ENCODE results near the gene PAAF1.

PAAF1 gene

DNA sequence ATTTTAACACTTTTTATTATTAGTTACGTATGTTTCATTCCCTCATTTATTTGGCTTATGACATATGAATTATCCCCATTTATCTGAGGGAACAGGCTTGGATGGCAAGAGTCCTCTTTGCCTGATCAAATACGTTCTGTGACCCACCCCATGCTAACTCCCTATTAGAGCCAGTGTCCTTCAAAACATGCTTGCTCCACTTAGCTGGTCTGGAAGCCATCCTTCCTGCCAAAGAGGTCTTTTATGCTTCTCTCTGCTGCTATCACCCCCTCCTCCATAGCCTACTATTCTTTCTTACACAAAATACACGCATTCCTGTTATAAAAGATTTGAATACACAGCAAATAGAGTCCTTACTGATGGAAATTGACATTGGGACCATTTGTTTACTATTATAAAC, 6.5 kb upstream of the PAAF1 start:
- H2BK15ac ChIP-seq (ENCODE audit: low read depth, poor library complexity, severe bottlenecking): no peak overlapping the region
- no peak overlapping the region for H3K4me3 ChIP-seq (ENCODE audit: insufficient read depth in 1 of 2, low read depth in 1 of 2, low read length in 2 of 2)
- DNase-seq: no peak
- H3K9ac ChIP-seq (ENCODE audit: low read length): no peak overlapping the region
- H2BK12ac ChIP-seq (ENCODE audit: low read length in 2 of 2): no peak overlapping the region
- no peak overlapping the region for H3K4ac ChIP-seq (ENCODE audit: low read depth in 1 of 2, low read length in 2 of 2)
- no peak overlapping the region for H3K14ac ChIP-seq (ENCODE audit: low read length in 2 of 2)
- no peak overlapping the region for H3K4me2 ChIP-seq (ENCODE audit: low read length, poor library complexity, severe bottlenecking)
- H2BK5ac ChIP-seq (ENCODE audit: low read depth, low read length, poor library complexity, severe bottlenecking): no peak overlapping the region
- peaks cover 2% of the 10 kb centered on the region for H3K4me1 ChIP-seq (ENCODE audit: control insufficient read depth, insufficient read depth, low read depth, low read length)
- no peaks in the 10 kb centered on the region for H3K9me3 ChIP-seq (ENCODE audit: control insufficient read depth, low read length)
- H3K18ac ChIP-seq (ENCODE audit: low read depth in 1 of 2, low read length in 2 of 2): no peak overlapping the region
- H2AFZ ChIP-seq (ENCODE audit: low read depth, low read length): no peak overlapping the region
- H2AK5ac ChIP-seq (ENCODE audit: low read length, severe bottlenecking): no peak overlapping the region
- H3K27me3 ChIP-seq (ENCODE audit: control insufficient read depth in 1 of 2, insufficient read depth in 1 of 2, low read length in 2 of 2): no peaks in the 10 kb centered on the region
- no peak overlapping the region for H3K23ac ChIP-seq (ENCODE audit: low read length in 2 of 2)
- peaks cover 25 to 45% of the 10 kb centered on the region in 2 experiments for H3K36me3 ChIP-seq (ENCODE audit: control insufficient read depth in 1 of 2, insufficient read depth in 2 of 2, low read depth in 1 of 2, low read length in 2 of 2)
- H3K79me1 ChIP-seq (replicated peaks; ENCODE audit: low read length, poor library complexity, severe bottlenecking): peaks cover 14% of the 10 kb centered on the region
- H3K27ac ChIP-seq (ENCODE audit: low read length, poor library complexity, severe bottlenecking): no peak overlapping the region
- no peak overlapping the region for H4K91ac ChIP-seq (ENCODE audit: low read length)
- no peak overlapping the region for H2BK120ac ChIP-seq (ENCODE audit: low read depth, low read length)
- WGBS: 96% methylated on average over 3 of the region's 3 CpGs
- H4K8ac ChIP-seq (ENCODE audit: low read length): no peak overlapping the region

DNA sequence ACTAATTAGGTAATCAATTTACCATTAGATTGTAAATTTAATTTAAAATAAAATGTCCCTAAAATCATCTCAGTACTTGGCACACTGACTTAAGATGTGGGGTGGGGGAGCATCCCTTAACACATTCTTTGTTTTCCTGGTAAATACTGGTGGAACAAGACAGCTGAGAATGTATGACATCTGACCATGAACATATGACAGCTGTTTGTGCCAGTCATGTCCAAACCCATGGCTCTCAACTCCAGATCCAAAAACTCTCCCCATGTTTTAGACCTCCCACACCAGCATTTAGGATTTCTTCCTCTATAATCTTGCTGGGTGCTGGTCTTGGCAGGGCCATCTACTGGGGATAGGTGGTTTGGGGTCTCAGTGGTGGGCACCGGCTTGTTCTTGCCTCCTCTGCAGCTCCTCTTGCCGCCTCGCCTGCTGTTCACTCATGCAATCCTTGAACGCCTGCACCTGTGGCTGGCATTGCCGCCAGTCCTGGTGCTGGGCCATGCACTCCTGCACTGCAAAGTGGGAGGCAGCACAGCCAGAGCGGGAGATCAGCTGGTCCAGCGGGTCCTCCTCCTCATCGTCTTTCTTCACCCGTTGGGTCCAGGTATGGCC, 3.9 kb upstream of the PAAF1 start:
- no peak overlapping the region for H3K9ac ChIP-seq (ENCODE audit: low read length)
- H2BK120ac ChIP-seq (ENCODE audit: low read depth, low read length): no peak overlapping the region
- H3K4me3 ChIP-seq (ENCODE audit: insufficient read depth in 1 of 2, low read depth in 1 of 2, low read length in 2 of 2): peak overlapping the region in 1 of 2 experiments; percentile 1
- H3K4me2 ChIP-seq (ENCODE audit: low read length, poor library complexity, severe bottlenecking): no peak overlapping the region
- H2BK12ac ChIP-seq (ENCODE audit: low read length in 2 of 2): no peak overlapping the region
- peaks cover 18% of the 10 kb centered on the region for H3K79me1 ChIP-seq (replicated peaks; ENCODE audit: low read length, poor library complexity, severe bottlenecking)
- WGBS: 98% methylated on average over 9 of the region's 9 CpGs
- no peak overlapping the region for H3K18ac ChIP-seq (ENCODE audit: low read depth in 1 of 2, low read length in 2 of 2)
- no peak overlapping the region for H3K14ac ChIP-seq (ENCODE audit: low read length in 2 of 2)
- H2AFZ ChIP-seq (ENCODE audit: low read depth, low read length): no peak overlapping the region
- no peak overlapping the region for H4K8ac ChIP-seq (ENCODE audit: low read length)
- peaks cover 4% of the 10 kb centered on the region for H3K4me1 ChIP-seq (ENCODE audit: control insufficient read depth, insufficient read depth, low read depth, low read length)
- no peak overlapping the region for H2BK5ac ChIP-seq (ENCODE audit: low read depth, low read length, poor library complexity, severe bottlenecking)
- H3K36me3 ChIP-seq (ENCODE audit: control insufficient read depth in 1 of 2, insufficient read depth in 2 of 2, low read depth in 1 of 2, low read length in 2 of 2): peaks cover 25 to 47% of the 10 kb centered on the region in 2 experiments
- no peak overlapping the region for H3K4ac ChIP-seq (ENCODE audit: low read depth in 1 of 2, low read length in 2 of 2)
- H2AK5ac ChIP-seq (ENCODE audit: low read length, severe bottlenecking): no peak overlapping the region
- no peaks in the 10 kb centered on the region for H3K9me3 ChIP-seq (ENCODE audit: control insufficient read depth, low read length)
- no peak overlapping the region for H4K91ac ChIP-seq (ENCODE audit: low read length)
- H3K27me3 ChIP-seq (ENCODE audit: control insufficient read depth in 1 of 2, insufficient read depth in 1 of 2, low read length in 2 of 2): no peaks in the 10 kb centered on the region
- H3K23ac ChIP-seq (ENCODE audit: low read length in 2 of 2): no peak overlapping the region
- no peak overlapping the region for H2BK15ac ChIP-seq (ENCODE audit: low read depth, poor library complexity, severe bottlenecking)
- DNase-seq: no peak
- H3K27ac ChIP-seq (ENCODE audit: low read length, poor library complexity, severe bottlenecking): no peak overlapping the region

DNA sequence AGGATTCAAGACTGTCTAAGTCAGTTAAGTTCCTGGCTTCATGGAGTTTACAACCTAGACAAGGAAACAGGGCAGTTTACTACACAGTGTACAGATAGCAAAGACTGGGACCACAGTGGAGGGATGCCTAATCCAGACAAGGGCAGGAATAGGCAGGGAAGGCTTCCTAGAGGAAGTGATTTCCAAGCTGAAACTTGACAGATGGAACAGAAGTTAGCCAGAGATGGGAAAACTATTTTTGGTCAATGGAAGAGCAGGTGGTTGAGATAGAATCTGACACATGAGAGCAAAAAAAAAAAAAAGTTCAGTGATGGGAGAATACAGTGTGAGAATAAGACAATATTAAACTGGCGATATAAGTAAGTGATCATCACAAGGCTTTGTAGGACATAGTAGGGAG, 1.4 kb upstream of the PAAF1 start:
- peak overlapping the region; percentile 100 for H3K9ac ChIP-seq (ENCODE audit: low read length)
- peaks cover 25 to 51% of the 10 kb centered on the region in 2 experiments for H3K36me3 ChIP-seq (ENCODE audit: control insufficient read depth in 1 of 2, insufficient read depth in 2 of 2, low read depth in 1 of 2, low read length in 2 of 2)
- H2BK5ac ChIP-seq (ENCODE audit: low read depth, low read length, poor library complexity, severe bottlenecking): no peak overlapping the region
- no peak overlapping the region for H2BK15ac ChIP-seq (ENCODE audit: low read depth, poor library complexity, severe bottlenecking)
- H3K27ac ChIP-seq (ENCODE audit: low read length, poor library complexity, severe bottlenecking): no peak overlapping the region
- no peak overlapping the region for H3K14ac ChIP-seq (ENCODE audit: low read length in 2 of 2)
- peaks cover 4% of the 10 kb centered on the region for H3K4me1 ChIP-seq (ENCODE audit: control insufficient read depth, insufficient read depth, low read depth, low read length)
- no peak overlapping the region for H4K91ac ChIP-seq (ENCODE audit: low read length)
- peaks cover 27% of the 10 kb centered on the region for H3K79me1 ChIP-seq (replicated peaks; ENCODE audit: low read length, poor library complexity, severe bottlenecking)
- H3K18ac ChIP-seq (ENCODE audit: low read depth in 1 of 2, low read length in 2 of 2): no peak overlapping the region
- H2AFZ ChIP-seq (ENCODE audit: low read depth, low read length): no peak overlapping the region
- H3K27me3 ChIP-seq (ENCODE audit: control insufficient read depth in 1 of 2, insufficient read depth in 1 of 2, low read length in 2 of 2): no peaks in the 10 kb centered on the region
- DNase-seq: no peak
- no peaks in the 10 kb centered on the region for H3K9me3 ChIP-seq (ENCODE audit: control insufficient read depth, low read length)
- no peak overlapping the region for H2BK12ac ChIP-seq (ENCODE audit: low read length in 2 of 2)
- no peak overlapping the region for H3K23ac ChIP-seq (ENCODE audit: low read length in 2 of 2)
- H3K4me2 ChIP-seq (ENCODE audit: low read length, poor library complexity, severe bottlenecking): peak overlapping the region; percentile 17
- no peak overlapping the region for H4K8ac ChIP-seq (ENCODE audit: low read length)
- no peak overlapping the region for H2BK120ac ChIP-seq (ENCODE audit: low read depth, low read length)
- H3K4me3 ChIP-seq (ENCODE audit: insufficient read depth in 1 of 2, low read depth in 1 of 2, low read length in 2 of 2): peak overlapping the region in 1 of 2 experiments; percentile 85
- H3K4ac ChIP-seq (ENCODE audit: low read depth in 1 of 2, low read length in 2 of 2): peak overlapping the region in 1 of 2 experiments; percentile 34
- 96% methylated on average over 1 of the region's 1 CpG for WGBS
- no peak overlapping the region for H2AK5ac ChIP-seq (ENCODE audit: low read length, severe bottlenecking)

DNA sequence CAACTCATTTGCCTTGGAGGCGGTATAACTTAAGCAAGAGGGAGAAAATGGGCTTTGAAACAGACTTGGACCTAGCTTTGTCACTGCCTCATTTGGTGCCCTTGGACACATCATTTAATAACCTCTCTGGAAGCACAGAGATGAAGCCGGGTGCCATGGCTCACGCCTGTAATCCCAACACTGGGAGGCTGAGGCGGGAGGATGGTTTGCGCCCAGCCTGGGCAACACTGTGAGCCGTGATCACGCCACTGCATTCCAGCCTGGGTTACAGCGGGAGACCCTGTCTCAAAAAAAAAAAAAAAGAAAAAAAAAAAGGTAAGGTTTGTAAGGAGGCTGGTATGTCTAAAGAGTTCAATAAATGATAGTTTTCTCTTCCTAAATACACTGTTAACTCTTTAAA, 959 bp upstream of the PAAF1 start:
- peak; percentile 40 for DNase-seq
- peak overlapping the region; percentile 31 for H2AK5ac ChIP-seq (ENCODE audit: low read length, severe bottlenecking)
- no peak overlapping the region for H3K18ac ChIP-seq (ENCODE audit: low read depth in 1 of 2, low read length in 2 of 2)
- no peak overlapping the region for H3K23ac ChIP-seq (ENCODE audit: low read length in 2 of 2)
- peak overlapping the region in 1 of 2 experiments; percentile 34 for H3K4ac ChIP-seq (ENCODE audit: low read depth in 1 of 2, low read length in 2 of 2)
- H3K79me1 ChIP-seq (replicated peaks; ENCODE audit: low read length, poor library complexity, severe bottlenecking): peaks cover 27% of the 10 kb centered on the region
- H4K8ac ChIP-seq (ENCODE audit: low read length): peak overlapping the region; percentile 59
- H3K27me3 ChIP-seq (ENCODE audit: control insufficient read depth in 1 of 2, insufficient read depth in 1 of 2, low read length in 2 of 2): no peaks in the 10 kb centered on the region
- H3K36me3 ChIP-seq (ENCODE audit: control insufficient read depth in 1 of 2, insufficient read depth in 2 of 2, low read depth in 1 of 2, low read length in 2 of 2): peaks cover 25 to 51% of the 10 kb centered on the region in 2 experiments
- H3K4me3 ChIP-seq (ENCODE audit: insufficient read depth in 1 of 2, low read depth in 1 of 2, low read length in 2 of 2): peak overlapping the region; percentile 46 to 85
- WGBS: 32% methylated on average over 7 of the region's 8 CpGs
- no peak overlapping the region for H3K14ac ChIP-seq (ENCODE audit: low read length in 2 of 2)
- H2BK12ac ChIP-seq (ENCODE audit: low read length in 2 of 2): no peak overlapping the region
- peak overlapping the region; percentile 67 for H3K4me2 ChIP-seq (ENCODE audit: low read length, poor library complexity, severe bottlenecking)
- no peak overlapping the region for H2BK120ac ChIP-seq (ENCODE audit: low read depth, low read length)
- no peak overlapping the region for H2BK15ac ChIP-seq (ENCODE audit: low read depth, poor library complexity, severe bottlenecking)
- H3K9ac ChIP-seq (ENCODE audit: low read length): peak overlapping the region; percentile 100
- H3K9me3 ChIP-seq (ENCODE audit: control insufficient read depth, low read length): no peaks in the 10 kb centered on the region
- H4K91ac ChIP-seq (ENCODE audit: low read length): no peak overlapping the region
- peak overlapping the region; percentile 90 for H3K27ac ChIP-seq (ENCODE audit: low read length, poor library complexity, severe bottlenecking)
- no peak overlapping the region for H2BK5ac ChIP-seq (ENCODE audit: low read depth, low read length, poor library complexity, severe bottlenecking)
- peaks cover 4% of the 10 kb centered on the region for H3K4me1 ChIP-seq (ENCODE audit: control insufficient read depth, insufficient read depth, low read depth, low read length)
- H2AFZ ChIP-seq (ENCODE audit: low read depth, low read length): no peak overlapping the region
